ENCODE results near the gene DAZL.

DAZL gene

GRCh38 chr3:16589867-16590624 is 15.2 kb downstream of the DAZL start:
- Histone ChIP-seq H3K79me2 (ENCODE audit: low read length) (no peaks in the 10 kb centered on the region), H3K9me2 (replicated peaks; ENCODE audit: insufficient read depth, low read length) (no peaks in the 10 kb centered on the region), H2AFZ (ENCODE audit: low read length) (no peak overlapping the region), H3F3A (ENCODE audit: insufficient read depth, low read length) (no peaks in the 10 kb centered on the region), H4K20me1 (ENCODE audit: insufficient read depth, low read length) (no peaks in the 10 kb centered on the region), H3K27ac (ENCODE audit: low read length) (no peak overlapping the region), H3K9ac (ENCODE audit: low read length) (no peak overlapping the region), H3K4me1 (ENCODE audit: low read length) (no peaks in the 10 kb centered on the region), H3K4me2 (ENCODE audit: low read depth, low read length) (no peak overlapping the region), H3K27me3 (replicated peaks; ENCODE audit: insufficient read depth, low read length) (no peaks in the 10 kb centered on the region), H3K9me3 (replicated peaks; ENCODE audit: insufficient read depth, low read length) (no peaks in the 10 kb centered on the region), H3K36me3 (replicated peaks; ENCODE audit: insufficient read depth, low read length) (no peaks in the 10 kb centered on the region), H3K4me3 (ENCODE audit: low read length) (no peak overlapping the region)
- TF ChIP-seq EZH2 (optimal IDR thresholded peaks at IDR 0.05; ENCODE audit: low read depth, low read length) (no peak), EZH2phosphoT487 (IDR thresholded peaks at IDR 0.05; ENCODE audit: low read length) (no peak), CTCF (IDR thresholded peaks at IDR 0.05; ENCODE audit: low read length) (no peak)
- DNase-seq, result peak; percentile 9

GRCh38 chr3:16589120-16589519 is 16.1 kb downstream of the DAZL start:
- H3K27ac ChIP-seq (ENCODE audit: low read length), result no peak overlapping the region
- no peaks in the 10 kb centered on the region for H3K4me1 ChIP-seq (ENCODE audit: low read length)
- H2AFZ ChIP-seq (ENCODE audit: low read length), result no peak overlapping the region
- H3K4me2 ChIP-seq (ENCODE audit: low read depth, low read length), result no peak overlapping the region
- H3K9me2 ChIP-seq (replicated peaks; ENCODE audit: insufficient read depth, low read length), result no peaks in the 10 kb centered on the region
- H3K4me3 ChIP-seq (ENCODE audit: low read length), result no peak overlapping the region
- H3K27me3 ChIP-seq (replicated peaks; ENCODE audit: insufficient read depth, low read length), result no peaks in the 10 kb centered on the region
- H4K20me1 ChIP-seq (ENCODE audit: insufficient read depth, low read length), result no peaks in the 10 kb centered on the region
- TF ChIP-seq CTCF (IDR thresholded peaks at IDR 0.05; ENCODE audit: low read length) (no peak), EZH2phosphoT487 (IDR thresholded peaks at IDR 0.05; ENCODE audit: low read length) (no peak), EZH2 (optimal IDR thresholded peaks at IDR 0.05; ENCODE audit: low read depth, low read length) (no peak)
- H3K9me3 ChIP-seq (replicated peaks; ENCODE audit: insufficient read depth, low read length), result no peaks in the 10 kb centered on the region
- no peak overlapping the region for H3K9ac ChIP-seq (ENCODE audit: low read length)
- no peaks in the 10 kb centered on the region for H3K36me3 ChIP-seq (replicated peaks; ENCODE audit: insufficient read depth, low read length)
- no peaks in the 10 kb centered on the region for H3F3A ChIP-seq (ENCODE audit: insufficient read depth, low read length)
- no peak for DNase-seq
- H3K79me2 ChIP-seq (ENCODE audit: low read length), result no peaks in the 10 kb centered on the region

GRCh38 chr3:16587681-16588060 is 17.6 kb downstream of the DAZL start:
- Histone ChIP-seq H3K4me2 (ENCODE audit: low read depth, low read length) (no peak overlapping the region), H2AFZ (ENCODE audit: low read length) (no peak overlapping the region), H3K9me3 (replicated peaks; ENCODE audit: insufficient read depth, low read length) (no peaks in the 10 kb centered on the region), H4K20me1 (ENCODE audit: insufficient read depth, low read length) (no peaks in the 10 kb centered on the region), H3K79me2 (ENCODE audit: low read length) (no peaks in the 10 kb centered on the region), H3K9ac (ENCODE audit: low read length) (no peak overlapping the region), H3K27ac (ENCODE audit: low read length) (no peak overlapping the region), H3K27me3 (replicated peaks; ENCODE audit: insufficient read depth, low read length) (no peaks in the 10 kb centered on the region), H3K4me3 (ENCODE audit: low read length) (no peak overlapping the region), H3K36me3 (replicated peaks; ENCODE audit: insufficient read depth, low read length) (no peaks in the 10 kb centered on the region), H3K4me1 (ENCODE audit: low read length) (no peaks in the 10 kb centered on the region), H3F3A (ENCODE audit: insufficient read depth, low read length) (no peaks in the 10 kb centered on the region), H3K9me2 (replicated peaks; ENCODE audit: insufficient read depth, low read length) (no peaks in the 10 kb centered on the region)
- DNase-seq, result no peak
- TF ChIP-seq EZH2 (optimal IDR thresholded peaks at IDR 0.05; ENCODE audit: low read depth, low read length) (no peak), EZH2phosphoT487 (IDR thresholded peaks at IDR 0.05; ENCODE audit: low read length) (no peak), CTCF (IDR thresholded peaks at IDR 0.05; ENCODE audit: low read length) (no peak)
